HG02981 (cell line): ENCODE measurements around the gene FHOD1.

Experiments used
- ATAC-seq: cut with Tn5 transposase; IDR thresholded peaks from one replicate; pipeline ENCODE4 v1.9.1; 2021; ENCODE audit warnings: mild to moderate bottlenecking, moderate library complexity; ENCODE audit not compliant: unreplicated experiment

The FHOD1 gene

DNA sequence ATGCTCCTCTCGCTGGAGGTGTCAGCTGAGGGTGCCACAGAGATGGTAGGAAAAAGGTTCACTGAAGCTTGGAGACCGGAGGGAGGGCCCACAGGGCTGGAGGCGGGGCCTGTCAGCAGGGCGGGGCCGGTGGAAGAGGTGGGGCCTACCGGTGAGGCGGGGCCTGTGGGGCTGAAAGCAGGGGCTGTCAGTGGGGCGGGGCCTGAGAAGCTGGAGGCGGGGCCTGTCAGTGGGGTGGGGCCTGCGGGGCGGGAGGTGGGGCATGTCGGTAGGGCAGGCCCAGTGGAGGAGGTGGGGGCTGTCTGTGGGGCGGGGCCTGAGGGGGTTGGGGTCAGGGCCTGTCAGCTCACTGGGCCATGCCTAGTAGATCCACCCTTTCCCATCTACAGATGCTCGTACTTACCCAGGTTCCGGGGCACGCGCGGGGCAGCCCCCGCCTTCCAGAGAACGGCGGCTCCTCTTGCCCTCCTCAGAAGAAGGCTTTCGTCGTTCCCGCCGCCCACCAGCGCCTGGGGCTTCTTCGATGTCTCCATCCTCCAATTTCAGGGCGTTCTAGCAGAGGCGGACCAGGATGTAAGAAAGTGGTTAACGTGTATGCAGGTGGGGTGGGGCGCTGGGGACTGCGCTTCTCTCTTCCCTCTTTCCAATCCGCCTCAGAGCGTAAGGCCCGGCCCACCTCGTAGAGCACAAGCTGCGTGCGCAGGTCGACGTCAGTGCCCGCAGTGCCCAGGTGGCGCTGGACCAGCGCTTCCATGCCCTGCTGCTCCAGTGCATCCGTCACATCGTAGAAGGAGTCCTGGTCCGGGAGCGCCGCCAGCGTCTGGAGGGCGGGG lies 10.5 kb downstream of the FHOD1 start:
- ATAC-seq: peak; percentile 57

- no peak for ATAC-seq
Observed at GRCh38 chr16:67235816-67236562, 11.3 kb downstream of the FHOD1 start.

DNA sequence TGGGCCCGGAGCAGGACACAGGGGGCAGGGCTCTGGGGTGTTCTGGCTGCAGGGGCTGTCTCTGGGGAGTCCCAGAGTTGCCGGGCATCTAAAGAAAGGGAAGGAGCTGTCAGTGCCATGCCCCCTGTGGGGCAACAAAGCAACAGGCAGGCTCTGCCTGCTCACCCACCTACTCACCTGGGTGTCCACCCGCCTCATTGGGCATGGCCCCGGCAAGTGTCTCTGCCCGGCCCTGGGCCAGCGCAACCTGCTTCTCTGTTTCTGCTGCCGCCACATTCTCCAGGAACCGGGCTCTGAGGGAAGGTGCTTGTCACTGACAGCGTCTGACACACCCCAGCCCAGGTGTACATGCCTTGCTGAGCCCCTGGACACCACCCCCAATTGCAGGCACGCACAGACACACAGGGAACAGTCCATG lies 13.1 kb downstream of the FHOD1 start:
- ATAC-seq: no peak

DNA sequence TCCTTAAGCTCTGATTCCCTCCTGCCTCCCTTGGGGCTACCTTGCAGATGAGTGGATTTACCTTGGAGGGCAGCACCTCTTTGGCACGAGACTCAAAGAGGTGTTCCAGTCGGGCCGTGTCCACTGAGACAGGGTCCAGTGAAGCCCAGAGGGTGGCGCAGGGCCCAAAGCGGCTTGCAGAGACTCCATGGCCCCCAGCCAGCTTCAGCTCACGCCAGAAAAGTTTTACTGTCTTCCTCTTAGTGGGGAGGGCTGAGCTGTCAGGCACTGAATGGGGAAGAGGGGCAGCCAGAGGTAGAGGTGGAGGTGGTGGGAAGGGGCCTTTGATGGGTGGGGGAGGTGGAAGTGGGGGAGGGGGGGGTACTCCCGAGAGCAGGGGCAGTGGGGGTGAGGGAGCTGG lies 13.7 kb downstream of the FHOD1 start:
- ATAC-seq: no peak

DNA sequence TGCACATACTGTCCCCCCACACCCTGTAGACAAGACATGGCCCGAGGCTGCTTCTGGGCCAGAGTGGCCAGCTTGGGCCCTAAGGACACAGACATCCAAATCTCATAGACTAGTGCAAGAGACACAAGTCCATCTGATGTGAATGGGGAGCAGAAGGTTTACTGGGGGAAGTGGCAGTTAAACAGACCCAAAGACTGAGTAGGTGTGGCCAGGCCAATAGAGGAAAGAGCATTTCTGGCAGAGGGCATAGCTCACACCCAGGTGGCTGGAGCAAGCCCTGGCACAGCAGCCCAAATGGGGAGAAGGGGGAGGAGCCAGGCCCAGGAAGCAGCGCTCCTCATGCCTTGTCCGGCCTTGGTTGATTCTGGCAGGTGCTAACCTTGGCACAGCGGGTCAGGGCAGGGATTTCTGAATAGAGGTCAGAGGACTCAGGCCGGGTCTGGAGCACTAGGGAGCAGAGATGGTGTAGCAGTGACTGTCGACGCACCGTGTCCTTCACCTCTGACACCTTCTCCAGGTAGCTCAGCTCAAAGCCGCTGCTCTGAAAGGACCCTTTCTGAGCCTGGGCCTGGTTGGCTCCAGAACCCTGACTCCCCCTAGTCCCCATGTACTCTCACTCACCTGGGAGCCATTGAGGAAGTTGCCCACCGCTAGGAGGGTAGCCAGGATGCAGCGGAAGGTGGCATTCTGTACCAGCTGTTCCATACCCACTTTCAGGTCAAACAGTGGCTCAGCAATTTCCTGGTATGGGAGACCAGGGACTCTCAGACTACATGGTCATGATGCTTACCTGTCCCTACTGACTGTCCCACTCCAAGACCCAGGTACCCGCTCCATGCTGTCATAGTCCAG lies 16.2 kb downstream of the FHOD1 start:
- no peak for ATAC-seq

GRCh38 chr16:67229906-67230808 lies 17.1 kb downstream of the FHOD1 start:
- ATAC-seq: no peak

GRCh38 chr16:67228905-67229304 lies 18.4 kb downstream of the FHOD1 start:
- ATAC-seq: no peak

DNA sequence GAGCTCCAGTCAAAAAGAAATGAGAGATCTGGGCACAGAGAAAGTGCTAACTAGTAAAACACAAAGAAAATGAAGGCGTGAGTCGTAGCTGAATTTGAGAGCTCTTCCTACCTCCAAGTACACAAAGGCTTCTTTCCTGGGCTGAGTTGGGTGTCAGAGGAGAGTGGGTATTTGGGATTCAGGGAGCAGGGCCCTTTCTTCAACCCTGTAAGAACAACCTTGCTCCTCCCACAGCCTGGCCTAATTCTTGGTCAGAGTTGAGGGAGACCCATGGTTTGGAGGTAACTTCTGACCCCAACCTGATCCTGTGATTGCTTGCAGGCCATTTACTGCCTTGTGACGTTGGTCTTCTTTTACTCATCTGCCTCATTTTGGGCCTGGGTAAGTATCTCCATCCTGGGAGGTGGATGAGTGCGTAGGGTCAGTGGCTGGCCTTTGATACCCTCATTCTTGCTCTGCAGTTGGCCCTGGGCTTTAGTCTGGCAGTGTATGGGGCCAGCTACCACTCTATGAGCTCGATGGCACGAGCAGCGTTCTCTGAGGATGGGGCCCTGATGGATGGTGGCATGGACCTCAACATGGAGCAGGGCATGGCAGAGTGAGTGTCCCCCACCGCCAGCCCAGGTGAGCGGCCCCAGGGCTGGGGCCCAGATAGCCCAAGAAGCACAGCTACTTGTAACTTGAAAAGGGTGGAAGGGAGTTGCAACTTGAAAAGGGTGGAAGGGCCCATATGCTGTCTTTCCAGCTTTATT lies 19.1 kb downstream of the FHOD1 start:
- ATAC-seq: no peak

- ATAC-seq: no peak
Observed at GRCh38 chr16:67227567-67227921, 19.7 kb downstream of the FHOD1 start.

GRCh38 chr16:67226804-67227566 lies 20.3 kb downstream of the FHOD1 start, which contains the start of gene TMEM208:
Gene TMEM208, plus strand, starts transcription at chr16:67227130. Its CDS starts 89 bp downstream, at chr16:67227219.
- ATAC-seq: peak; percentile 94

- ATAC-seq: no peak
Observed at GRCh38 chr16:67226295-67226803, 20.9 kb downstream of the FHOD1 start.

DNA sequence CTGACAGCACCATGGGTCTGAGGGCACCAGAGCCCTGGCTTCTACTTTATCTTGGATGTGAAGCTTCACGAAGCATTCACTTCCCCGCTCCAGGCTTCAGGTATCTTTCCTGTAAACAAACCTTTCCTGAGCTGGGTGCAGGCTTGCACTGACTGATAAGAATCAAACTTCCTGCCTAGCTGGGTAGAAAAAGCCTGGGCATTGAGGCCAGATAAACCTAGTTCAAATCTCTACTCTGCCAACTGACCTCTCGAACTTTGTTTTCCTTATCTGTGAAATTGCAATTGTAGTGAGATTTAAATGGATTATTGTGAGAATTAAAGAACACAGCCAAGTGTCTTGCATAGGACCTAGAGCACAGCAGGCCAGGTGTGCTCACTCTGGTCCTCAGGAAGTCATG lies 23.3 kb downstream of the FHOD1 start:
- ATAC-seq: no peak

- ATAC-seq: no peak
Observed at GRCh38 chr16:67216612-67217490, 30.4 kb downstream of the FHOD1 start.

DNA sequence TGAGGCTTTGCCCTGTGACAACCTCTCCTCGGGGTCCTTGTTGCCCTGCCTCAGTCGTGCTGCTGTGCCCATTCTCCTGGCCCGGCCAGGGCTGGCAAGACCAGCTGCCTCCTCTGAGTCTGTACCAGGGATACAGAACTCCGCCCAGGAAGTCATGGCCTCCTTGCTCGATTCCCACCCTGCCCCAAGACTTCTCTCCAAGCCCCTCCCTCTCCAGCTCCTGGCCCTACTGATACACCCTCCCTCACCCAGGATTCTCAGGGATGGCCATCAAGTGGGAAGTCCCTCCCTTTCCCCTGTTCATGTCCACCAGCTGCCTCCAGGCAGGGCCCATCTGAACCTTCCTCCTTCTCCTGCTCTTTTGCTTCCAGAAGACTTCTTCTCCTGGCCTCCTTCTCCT lies 31.6 kb downstream of the FHOD1 start:
- ATAC-seq: no peak

- no peak for ATAC-seq
Observed at GRCh38 chr16:67213197-67214019, 33.9 kb downstream of the FHOD1 start.

DNA sequence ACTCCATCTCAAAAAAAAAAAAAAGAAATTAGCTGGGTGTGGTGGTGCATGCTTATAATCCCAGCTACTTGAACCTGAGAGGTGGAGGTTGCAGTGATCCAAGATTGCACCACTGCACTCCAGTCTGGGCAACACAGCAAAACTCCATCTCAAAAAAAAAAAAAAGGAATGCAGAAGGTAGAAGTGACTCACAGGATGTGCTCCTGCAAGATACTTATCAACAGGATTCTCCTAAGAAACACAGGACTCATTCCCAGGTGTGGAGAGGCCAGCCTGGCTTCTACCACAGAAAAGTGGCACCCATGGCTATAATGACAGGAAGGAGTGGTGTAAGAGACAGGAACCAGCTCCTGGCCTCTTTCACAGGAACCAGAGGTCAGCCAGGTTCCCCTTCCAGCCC lies 34.5 kb downstream of the FHOD1 start:
- ATAC-seq: no peak

- no peak for ATAC-seq
Observed at GRCh38 chr16:67211674-67212073, 35.6 kb downstream of the FHOD1 start.
